ENCODE data around the gene PSME3IP1. TPM values are rescaled to one million over a fixed set of nuclear protein-coding genes. Genes with fewer than 3 reads are reported as not detected.
"Not testable (repeated sequence)": the region's sequence is repeated elsewhere in the genome, so short reads cannot be mapped to it uniquely, and the experiment has no call there.

Gene PSME3IP1
- total RNA-seq, 1 donor from 2014 or later: 77.8 TPM

DNA sequence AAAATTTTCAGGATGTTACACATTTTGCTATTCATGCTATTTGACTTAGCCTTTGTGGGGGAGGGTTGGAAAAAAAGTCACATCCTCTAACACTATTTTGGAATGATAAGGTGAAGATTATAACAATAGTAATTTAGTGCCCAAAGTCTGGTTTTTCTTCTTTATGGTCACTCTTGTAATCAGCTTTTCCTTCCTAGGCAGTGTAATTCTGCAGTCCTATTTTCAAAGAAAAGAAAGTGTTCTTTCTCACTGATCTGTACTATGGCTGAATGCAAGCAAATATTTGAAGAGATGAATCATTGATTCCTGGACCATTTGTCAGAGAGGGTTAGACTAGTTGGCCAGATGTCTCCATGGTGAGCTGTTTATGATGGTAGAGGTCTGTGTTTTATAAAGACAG lies 8.7 kb upstream of the PSME3IP1 start:
- H3K4me1 ChIP-seq: peaks cover 18% of the 10 kb centered on the region
- H3K36me3 ChIP-seq: no peaks in the 10 kb centered on the region
- TF ChIP-seq, protein P1, sequence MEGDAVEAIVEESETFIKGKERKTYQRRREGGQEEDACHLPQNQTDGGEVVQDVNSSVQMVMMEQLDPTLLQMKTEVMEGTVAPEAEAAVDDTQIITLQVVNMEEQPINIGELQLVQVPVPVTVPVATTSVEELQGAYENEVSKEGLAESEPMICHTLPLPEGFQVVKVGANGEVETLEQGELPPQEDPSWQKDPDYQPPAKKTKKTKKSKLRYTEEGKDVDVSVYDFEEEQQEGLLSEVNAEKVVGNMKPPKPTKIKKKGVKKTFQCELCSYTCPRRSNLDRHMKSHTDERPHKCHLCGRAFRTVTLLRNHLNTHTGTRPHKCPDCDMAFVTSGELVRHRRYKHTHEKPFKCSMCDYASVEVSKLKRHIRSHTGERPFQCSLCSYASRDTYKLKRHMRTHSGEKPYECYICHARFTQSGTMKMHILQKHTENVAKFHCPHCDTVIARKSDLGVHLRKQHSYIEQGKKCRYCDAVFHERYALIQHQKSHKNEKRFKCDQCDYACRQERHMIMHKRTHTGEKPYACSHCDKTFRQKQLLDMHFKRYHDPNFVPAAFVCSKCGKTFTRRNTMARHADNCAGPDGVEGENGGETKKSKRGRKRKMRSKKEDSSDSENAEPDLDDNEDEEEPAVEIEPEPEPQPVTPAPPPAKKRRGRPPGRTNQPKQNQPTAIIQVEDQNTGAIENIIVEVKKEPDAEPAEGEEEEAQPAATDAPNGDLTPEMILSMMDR (IDR thresholded peaks at IDR 0.05): no peak
- H3K4me3 ChIP-seq: no peak overlapping the region
- ATAC-seq (no peak), DNase-seq (no peak)
- no peaks in the 10 kb centered on the region for H3K9me3 ChIP-seq
- no peaks in the 10 kb centered on the region for H3K27me3 ChIP-seq
- intact Hi-C loops (cut with DNase I): no loop called here
- H3K27ac ChIP-seq: no peak overlapping the region

DNA sequence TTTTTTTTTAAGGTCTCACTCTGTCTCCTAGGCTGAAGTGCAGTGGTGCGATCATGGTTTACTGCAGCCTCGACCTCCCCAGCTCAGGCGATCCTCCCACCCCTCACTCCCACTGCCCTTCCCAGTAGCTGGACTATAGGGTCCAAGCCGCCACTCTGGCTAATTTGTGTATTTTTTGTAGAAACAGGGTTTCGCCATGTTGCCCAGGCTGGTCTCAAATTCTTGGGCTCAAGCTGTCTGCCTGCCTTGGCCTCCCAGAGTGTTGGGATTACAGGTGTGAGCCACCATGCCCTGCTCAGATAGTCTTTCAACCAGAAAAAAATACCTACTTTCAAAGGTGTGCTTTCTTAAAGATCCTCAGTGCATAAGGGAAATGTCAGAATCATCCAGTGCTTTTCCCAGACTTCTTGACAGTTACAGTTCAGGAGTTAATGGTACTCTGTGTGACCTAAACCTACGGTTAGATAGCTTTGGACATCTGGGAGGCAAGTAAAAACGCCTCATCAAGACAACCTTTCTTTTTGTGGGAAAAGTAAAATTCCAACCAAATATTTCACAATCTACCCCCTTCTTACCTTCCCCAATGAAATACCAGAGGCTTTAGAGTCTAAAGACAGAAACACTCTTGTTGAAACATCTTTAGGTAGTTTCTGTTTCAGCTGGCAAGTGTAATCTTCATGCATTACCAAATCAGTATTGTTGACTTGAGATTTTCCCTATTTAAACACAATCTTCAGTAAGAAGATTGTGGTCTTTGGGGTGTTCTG lies 7.1 kb upstream of the PSME3IP1 start:
- Histone ChIP-seq H3K27ac (no peak overlapping the region), H3K9me3 (no peaks in the 10 kb centered on the region), H3K4me1 (peaks cover 19% of the 10 kb centered on the region), H3K4me3 (no peak overlapping the region), H3K36me3 (no peaks in the 10 kb centered on the region), H3K27me3 (no peaks in the 10 kb centered on the region)
- TF ChIP-seq, protein P1 (IDR thresholded peaks at IDR 0.05): no peak
- DNase-seq: no peak
- ATAC-seq: no peak
- intact Hi-C loops (cut with DNase I): no loop called here

DNA sequence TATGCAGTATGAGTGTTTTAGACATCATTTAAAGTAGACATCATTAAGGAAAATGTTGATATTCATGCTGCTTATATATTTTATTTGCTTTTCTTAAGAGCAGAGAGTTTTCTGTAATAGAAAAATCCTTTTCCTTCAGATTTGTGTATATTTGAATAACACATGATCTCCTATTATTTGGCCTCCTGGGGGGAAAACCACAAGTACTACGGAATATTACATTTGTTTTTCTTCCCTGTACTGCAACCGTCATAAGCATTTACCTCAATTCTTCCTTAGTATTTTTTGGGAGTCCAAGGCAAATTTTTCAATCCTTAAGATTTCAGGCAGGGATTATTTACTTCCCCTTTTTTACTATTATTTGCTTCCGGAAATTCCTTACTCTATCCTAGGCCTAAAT lies 6.3 kb upstream of the PSME3IP1 start:
- Histone ChIP-seq H3K9me3 (no peaks in the 10 kb centered on the region), H3K27me3 (no peaks in the 10 kb centered on the region), H3K4me3 (no peak overlapping the region), H3K36me3 (no peaks in the 10 kb centered on the region), H3K4me1 (peaks cover 24% of the 10 kb centered on the region), H3K27ac (no peak overlapping the region)
- DNase-seq: no peak
- no peak for ATAC-seq
- TF ChIP-seq, protein P1 (IDR thresholded peaks at IDR 0.05): no peak
- intact Hi-C loops (cut with DNase I): no loop called here

DNA sequence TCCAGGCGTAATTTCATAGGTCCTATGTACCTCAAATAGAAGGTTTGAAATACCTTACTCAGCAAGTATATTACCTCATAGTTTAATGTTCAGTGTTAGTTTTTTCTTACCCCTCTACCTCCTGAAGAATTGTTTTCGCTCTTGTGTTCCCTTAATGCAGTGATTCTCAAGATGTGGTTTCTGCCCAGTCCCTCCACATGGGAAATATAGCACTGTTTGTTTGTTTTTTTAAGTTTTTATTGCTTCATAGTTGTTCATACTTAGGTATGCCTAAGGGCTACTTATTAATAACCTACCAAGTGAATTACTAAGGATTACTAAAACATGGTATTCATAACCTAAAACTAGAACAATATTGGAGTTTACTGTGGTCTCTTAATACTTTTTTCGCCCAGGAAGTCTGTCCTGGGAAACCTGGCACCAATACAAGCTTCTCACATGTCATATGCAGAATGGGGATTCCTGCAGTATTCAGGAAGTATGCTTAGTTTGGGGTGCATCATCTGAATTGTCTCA lies 5.3 kb upstream of the PSME3IP1 start:
- Histone ChIP-seq H3K27ac (no peak overlapping the region), H3K4me3 (no peak overlapping the region), H3K4me1 (peaks cover 24% of the 10 kb centered on the region), H3K36me3 (no peaks in the 10 kb centered on the region), H3K27me3 (no peaks in the 10 kb centered on the region), H3K9me3 (no peaks in the 10 kb centered on the region)
- ATAC-seq (no peak), DNase-seq (no peak)
- TF ChIP-seq, protein P1 (IDR thresholded peaks at IDR 0.05): no peak
- intact Hi-C loops (cut with DNase I): no loop called here

DNA sequence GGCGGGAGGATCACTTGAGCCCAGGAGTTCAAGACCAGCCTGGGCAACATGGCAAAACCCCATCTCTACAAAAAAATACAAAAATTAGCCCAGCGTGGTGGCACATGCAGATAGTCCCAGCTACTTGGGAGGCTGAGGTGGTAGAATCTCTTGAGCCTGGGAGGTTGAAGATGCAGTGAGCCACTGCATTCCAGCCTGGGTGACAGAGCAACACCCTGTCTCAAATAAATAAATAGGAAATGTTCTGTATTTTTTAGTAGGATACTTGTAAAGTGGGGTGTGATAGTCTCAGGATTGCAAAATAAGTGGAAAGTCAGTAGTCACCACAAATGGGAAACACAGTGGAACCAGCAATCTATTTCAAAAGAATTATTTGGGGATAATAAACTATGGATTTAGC lies 4.3 kb upstream of the PSME3IP1 start:
- ATAC-seq (no peak), DNase-seq (no peak)

DNA sequence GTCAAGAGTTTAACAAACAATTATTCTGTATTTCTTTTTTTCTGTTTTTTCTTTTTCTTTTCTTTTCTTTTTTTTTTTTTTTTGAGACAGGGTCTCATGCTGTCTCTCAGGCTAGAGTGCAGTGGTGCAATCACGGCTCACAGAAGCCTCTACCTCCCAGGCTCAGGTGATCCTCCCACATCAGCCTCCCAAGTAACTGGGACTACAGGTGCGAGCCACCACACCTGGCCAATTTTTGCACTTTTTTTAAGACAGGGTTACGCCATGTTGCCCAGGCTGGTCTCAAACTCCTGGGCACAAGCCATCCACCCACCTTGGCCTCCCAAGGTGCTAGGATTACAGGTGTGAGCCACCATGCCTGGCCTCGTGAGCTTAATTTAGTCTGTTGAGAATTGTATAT lies 3.7 kb upstream of the PSME3IP1 start:
- H3K36me3 ChIP-seq; ATAC-seq; H3K27ac ChIP-seq; DNase-seq; H3K27me3 ChIP-seq; H3K4me3 ChIP-seq; H3K9me3 ChIP-seq; intact Hi-C loops (cut with DNase I): not testable (repeated sequence)
- peaks cover 29% of the 10 kb centered on the region for H3K4me1 ChIP-seq

More for the DNA sequence above, 4.3 kb upstream of the PSME3IP1 start:
- Histone ChIP-seq H3K36me3 (no peaks in the 10 kb centered on the region), H3K4me3 (no peak overlapping the region), H3K27me3 (no peaks in the 10 kb centered on the region), H3K9me3 (no peaks in the 10 kb centered on the region), H3K27ac (no peak overlapping the region), H3K4me1 (peaks cover 24% of the 10 kb centered on the region)
- TF ChIP-seq, protein P1 (IDR thresholded peaks at IDR 0.05): no peak
- intact Hi-C loops (cut with DNase I): no loop called here

Measured in upper lobe of right lung (tissue), 1 donor.